Natural killer cell (primary cell): ENCODE results near the gene PRKG1. TPM values are rescaled to one million over a fixed set of nuclear protein-coding genes. Genes with fewer than 3 reads are reported as not detected.

Experiments
- ATAC-seq, 3 donors: fragments of 150-1000 bp in 2 of 3; fragments of 200-7000 bp in 1 of 3; cut with Tn5 transposase; 1 replicate in 1 of 3; 2 replicates in 2 of 3; pipeline ENCODE4 v1.10.0; 2021; ENCODE audit warnings: mild to moderate bottlenecking in 2 of 3, moderate library complexity in 2 of 3
- DNase-seq, 2 donors: peaks; one replicate each; pipeline versions ENCODE4 v3.0.0 to v3.0.0-alpha.2; 2013 to 2021; ENCODE audit warnings: mixed read lengths in 1 of 2
- H3K27ac ChIP-seq: one replicate; pipeline ENCODE4 v1.5.1; 2013; ENCODE audit warnings: mild to moderate bottlenecking, low read length
- H3K27me3 ChIP-seq: one replicate; pipeline ENCODE4 v1.6.1; 2013; ENCODE audit warnings: low read length; ENCODE audit not compliant: control insufficient read depth, insufficient read depth
- H3K36me3 ChIP-seq: one replicate; pipeline ENCODE4 v1.6.1; 2013; ENCODE audit warnings: low read length; ENCODE audit not compliant: control insufficient read depth, insufficient read depth
- H3K4me1 ChIP-seq: one replicate; pipeline ENCODE4 v1.6.1; 2013; ENCODE audit warnings: low read length; ENCODE audit not compliant: control insufficient read depth, insufficient read depth
- H3K4me3 ChIP-seq: one replicate; pipeline ENCODE4 v1.5.1; 2013; ENCODE audit warnings: low read length
- H3K9me3 ChIP-seq: one replicate; pipeline ENCODE4 v1.6.1; 2013; ENCODE audit warnings: low read length; ENCODE audit not compliant: control insufficient read depth, insufficient read depth
- H3K27ac Mint-ChIP-seq, 2 donors: one replicate each; pipeline ENCODE4 v1.8.0; 2022; ENCODE audit warnings: mild to moderate bottlenecking in 2 of 2, mixed read lengths in 2 of 2, moderate library complexity in 1 of 2
- H3K27me3 Mint-ChIP-seq, 2 donors: one replicate each; pipeline ENCODE4 v1.8.0; 2022; ENCODE audit warnings: low read depth in 2 of 2, mixed read lengths in 2 of 2
- H3K36me3 Mint-ChIP-seq: one replicate; pipeline ENCODE4 v1.8.0; 2022; ENCODE audit warnings: mixed read lengths
- H3K4me1 Mint-ChIP-seq, 2 donors: one replicate each; pipeline ENCODE4 v1.8.0; 2022; ENCODE audit warnings: mixed read lengths in 2 of 2
- H3K4me3 Mint-ChIP-seq: one replicate; pipeline ENCODE4 v1.8.0; 2022; ENCODE audit warnings: mild to moderate bottlenecking, moderate library complexity, mixed read lengths
- H3K9me3 Mint-ChIP-seq, 2 donors: one replicate each; pipeline ENCODE4 v1.8.0; 2022; ENCODE audit warnings: mixed read lengths in 2 of 2
- CTCF ChIP-seq: fragments of 200-600 bp; IDR thresholded peaks from one replicate; pipeline ENCODE4 v1.8.0; 2022; ENCODE audit warnings: antibody characterized with exemption
- WGBS: methylation state at CpG from one replicate; pipeline ENCODE4 v1.1.7; 2013; ENCODE audit warnings: missing lambda C conversion rate; ENCODE audit not compliant: insufficient coverage; 5-methylcytosine and 5-hydroxymethylcytosine counted together
- intact Hi-C: fragments of 100-400 bp; cut with micrococcal nuclease; formaldehyde crosslinking; loops from one replicate; pipeline ENCODE4 v1.14.2; 2022
- total RNA-seq, 4 donors: library from RNA; stranded (reverse); fragments of 120-200 nt in 1 of 4; gene quantifications; one replicate each; pipeline versions ENCODE4 v1.2.3 to v1.2.4, GENCODE V29; 2013 to 2022

PRKG1 gene
- total RNA-seq, 3 donors from 2014 or later (not counting 1 experiment from before 2014, with no cell fraction given): 0.23 to 0.41 (median 0.35) TPM

- H3K4me1 Mint-ChIP-seq: peaks cover 34 to 35% of the 10 kb centered on the region in 2 donors
- H3K9me3 Mint-ChIP-seq: peaks cover 2 to 5% of the 10 kb centered on the region in 2 donors
- H3K36me3 Mint-ChIP-seq: peaks cover 17% of the 10 kb centered on the region
- intact Hi-C loops: no loop called here
- no CpG with 5 or more reads among the region's 1 CpG for WGBS
- Histone ChIP-seq H3K36me3 (no peaks in the 10 kb centered on the region), H3K27me3 (no peaks in the 10 kb centered on the region), H3K4me3 (no peak overlapping the region), H3K4me1 (peaks cover 8% of the 10 kb centered on the region), H3K9me3 (no peaks in the 10 kb centered on the region), H3K27ac (peak overlapping the region; percentile 70)
- H3K27ac Mint-ChIP-seq: peak overlapping the region; percentile 89 to 95
- ATAC-seq: no peak
- peak overlapping the region; percentile 57 for H3K4me3 Mint-ChIP-seq
- no peak for DNase-seq
- TF ChIP-seq CTCF: no peak
- H3K27me3 Mint-ChIP-seq: no peaks in the 10 kb centered on the region
These were observed 268.1 kb downstream of the PRKG1 start for GRCh38 chr10:51342381-51342780.

- ATAC-seq (no peak), DNase-seq (no peak)
- H3K4me1 Mint-ChIP-seq: peaks cover 34 to 35% of the 10 kb centered on the region in 2 donors
- no peak for TF ChIP-seq CTCF
- H3K36me3 Mint-ChIP-seq: peaks cover 14% of the 10 kb centered on the region
- Histone ChIP-seq H3K4me1 (peaks cover 8% of the 10 kb centered on the region), H3K27ac (no peak overlapping the region), H3K27me3 (no peaks in the 10 kb centered on the region), H3K36me3 (no peaks in the 10 kb centered on the region), H3K9me3 (no peaks in the 10 kb centered on the region), H3K4me3 (no peak overlapping the region)
- WGBS: no CpG with 5 or more reads among the region's 1 CpG
- peak overlapping the region; percentile 89 to 95 for H3K27ac Mint-ChIP-seq
- no peak overlapping the region for H3K4me3 Mint-ChIP-seq
- no peaks in the 10 kb centered on the region for H3K27me3 Mint-ChIP-seq
- intact Hi-C loops: no loop called here
- H3K9me3 Mint-ChIP-seq: peaks cover 2 to 5% of the 10 kb centered on the region in 2 donors
These were observed 269.1 kb downstream of the PRKG1 start for GRCh38 chr10:51343391-51343790.

GRCh38 chr10:51344371-51344770 is 270.1 kb downstream of the PRKG1 start:
- Histone ChIP-seq H3K9me3 (no peaks in the 10 kb centered on the region), H3K27me3 (no peaks in the 10 kb centered on the region), H3K27ac (no peak overlapping the region), H3K4me1 (peaks cover 8% of the 10 kb centered on the region), H3K36me3 (no peaks in the 10 kb centered on the region), H3K4me3 (no peak overlapping the region)
- Mint-ChIP-seq H3K9me3 (peaks cover 2 to 5% of the 10 kb centered on the region in 2 donors), H3K36me3 (peaks cover 14% of the 10 kb centered on the region), H3K4me1 (peaks cover 34 to 35% of the 10 kb centered on the region in 2 donors), H3K27me3 (no peaks in the 10 kb centered on the region), H3K4me3 (no peak overlapping the region), H3K27ac (no peak overlapping the region)
- DNase-seq (no peak), ATAC-seq (no peak)
- 57% methylated on average over 1 of the region's 1 CpG for WGBS
- TF ChIP-seq CTCF: no peak
- intact Hi-C loops: no loop called here

- H3K27ac Mint-ChIP-seq: no peak overlapping the region
- intact Hi-C loops: no loop called here
- Histone ChIP-seq H3K9me3 (no peaks in the 10 kb centered on the region), H3K4me3 (no peak overlapping the region), H3K36me3 (no peaks in the 10 kb centered on the region), H3K27ac (no peak overlapping the region), H3K27me3 (no peaks in the 10 kb centered on the region), H3K4me1 (peaks cover 2% of the 10 kb centered on the region)
- DNase-seq (no peak), ATAC-seq (no peak)
- no peak overlapping the region for H3K4me3 Mint-ChIP-seq
- peaks cover 2 to 6% of the 10 kb centered on the region in 2 donors for H3K9me3 Mint-ChIP-seq
- WGBS: 76% methylated on average over 4 of the region's 4 CpGs
- TF ChIP-seq CTCF: no peak
- H3K4me1 Mint-ChIP-seq: no peaks in the 10 kb centered on the region
- peaks cover 0 to 2% of the 10 kb centered on the region in 2 donors for H3K27me3 Mint-ChIP-seq
- H3K36me3 Mint-ChIP-seq: no peaks in the 10 kb centered on the region
These were observed 274.3 kb downstream of the PRKG1 start for GRCh38 chr10:51348622-51349021.
